ACC112 (cell line): ENCODE results near the gene SERTAD2.

Experiments used
- H2AFZ ChIP-seq: fragments of 200-600 bp; sonication (generic); one replicate; pipeline ENCODE4 v1.6.0; 2017; ENCODE audit warnings: antibody characterized with exemption, low read length; ENCODE audit not compliant: unreplicated experiment
- H3K27ac ChIP-seq: fragments of 200-600 bp; sonication (generic); 2 replicates; pipeline ENCODE4 v1.5.1; 2014; ENCODE audit warnings: low read depth, mild to moderate bottlenecking, antibody characterized with exemption, low read length, moderate library complexity
- H3K27me3 ChIP-seq: fragments of 200-600 bp; sonication (generic); 2 replicates; pipeline ENCODE4 v1.6.1; 2014; ENCODE audit warnings: mild to moderate bottlenecking, antibody characterized with exemption, low read length, moderate library complexity, mixed read lengths; ENCODE audit not compliant: insufficient read depth
- H3K36me3 ChIP-seq: fragments of 200-600 bp; sonication (generic); 2 replicates; pipeline ENCODE4 v1.6.1; 2016; ENCODE audit warnings: mild to moderate bottlenecking, antibody characterized with exemption, low read length, moderate library complexity, mixed read lengths; ENCODE audit not compliant: insufficient read depth
- H3K4me1 ChIP-seq: fragments of 200-600 bp; sonication (generic); one replicate; pipeline ENCODE4 v1.6.1; 2016; ENCODE audit warnings: low read length, mixed read lengths; ENCODE audit not compliant: insufficient read depth, unreplicated experiment, control insufficient read depth
- H3K4me3 ChIP-seq: fragments of 200-600 bp; sonication (generic); 2 replicates; pipeline ENCODE4 v1.5.1; 2014; ENCODE audit warnings: mild to moderate bottlenecking, low read depth, low read length
- H3K79me2 ChIP-seq: fragments of 200-600 bp; sonication (generic); one replicate; pipeline ENCODE4 v1.6.0; 2016; ENCODE audit warnings: low read length; ENCODE audit not compliant: control insufficient read depth, unreplicated experiment, insufficient read depth

Gene SERTAD2

GRCh38 chr2:64626963-64627760 is 26.6 kb downstream of the SERTAD2 start:
- H3K27me3 ChIP-seq = no peaks in the 10 kb centered on the region
- H3K27ac ChIP-seq = no peak overlapping the region
- peaks cover 9% of the 10 kb centered on the region; the same call in 1 of the 2 replicates for H3K36me3 ChIP-seq
- H2AFZ ChIP-seq = no peak overlapping the region
- H3K4me3 ChIP-seq = no peak overlapping the region
- no peaks in the 10 kb centered on the region for H3K4me1 ChIP-seq
- no peaks in the 10 kb centered on the region for H3K79me2 ChIP-seq

- H3K79me2 ChIP-seq = no peaks in the 10 kb centered on the region
- H3K4me1 ChIP-seq = no peaks in the 10 kb centered on the region
- H3K36me3 ChIP-seq = peaks cover 3% of the 10 kb centered on the region; the same call in 1 of the 2 replicates
- H3K27ac ChIP-seq = no peak overlapping the region
- H2AFZ ChIP-seq = no peak overlapping the region
- H3K27me3 ChIP-seq = no peaks in the 10 kb centered on the region
- no peak overlapping the region for H3K4me3 ChIP-seq
Observed at GRCh38 chr2:64626146-64626809, 27.4 kb downstream of the SERTAD2 start.

GRCh38 chr2:64625299-64626145 is 28.2 kb downstream of the SERTAD2 start:
- Histone ChIP-seq H2AFZ (no peak overlapping the region), H3K79me2 (no peaks in the 10 kb centered on the region), H3K4me1 (no peaks in the 10 kb centered on the region), H3K4me3 (no peak overlapping the region), H3K27me3 (no peaks in the 10 kb centered on the region), H3K27ac (no peak overlapping the region), H3K36me3 (0 out of 2 replicates have a peak, but pooled peaks cover under 1% of the 10 kb centered on the region)

- Histone ChIP-seq H3K27ac (no peak overlapping the region), H3K4me1 (no peaks in the 10 kb centered on the region), H3K36me3 (no peaks in the 10 kb centered on the region), H3K27me3 (no peaks in the 10 kb centered on the region), H3K79me2 (no peaks in the 10 kb centered on the region), H2AFZ (no peak overlapping the region), H3K4me3 (no peak overlapping the region)
Observed at GRCh38 chr2:64624862-64625261, 28.9 kb downstream of the SERTAD2 start.

- Histone ChIP-seq H3K36me3 (no peaks in the 10 kb centered on the region), H3K79me2 (no peaks in the 10 kb centered on the region), H3K4me3 (no peak overlapping the region), H3K27me3 (no peaks in the 10 kb centered on the region), H3K27ac (no peak overlapping the region), H2AFZ (no peak overlapping the region), H3K4me1 (no peaks in the 10 kb centered on the region)
Observed at GRCh38 chr2:64624108-64624610, 29.6 kb downstream of the SERTAD2 start.

- H3K4me3 ChIP-seq = no peak overlapping the region
- H3K27me3 ChIP-seq = 0 out of 2 replicates have a peak, but pooled peaks cover 2% of the 10 kb centered on the region
- no peaks in the 10 kb centered on the region for H3K36me3 ChIP-seq
- no peaks in the 10 kb centered on the region for H3K79me2 ChIP-seq
- no peak overlapping the region for H3K27ac ChIP-seq
- H2AFZ ChIP-seq = no peak overlapping the region
- H3K4me1 ChIP-seq = no peaks in the 10 kb centered on the region
Observed at GRCh38 chr2:64623242-64623850, 30.4 kb downstream of the SERTAD2 start.

- Histone ChIP-seq H3K79me2 (no peaks in the 10 kb centered on the region), H3K27ac (no peak overlapping the region), H3K4me3 (no peak overlapping the region), H3K4me1 (no peaks in the 10 kb centered on the region), H2AFZ (no peak overlapping the region), H3K36me3 (no peaks in the 10 kb centered on the region), H3K27me3 (0 out of 2 replicates have a peak, but pooled peaks cover 2% of the 10 kb centered on the region)
Observed at GRCh38 chr2:64622443-64623241, 31.1 kb downstream of the SERTAD2 start.

- Histone ChIP-seq H3K27ac (no peak overlapping the region), H3K79me2 (no peaks in the 10 kb centered on the region), H3K36me3 (no peaks in the 10 kb centered on the region), H3K4me1 (no peaks in the 10 kb centered on the region), H3K27me3 (0 out of 2 replicates have a peak, but pooled peaks cover 2% of the 10 kb centered on the region), H2AFZ (no peak overlapping the region), H3K4me3 (no peak overlapping the region)
Observed at GRCh38 chr2:64620661-64621060, 33.1 kb downstream of the SERTAD2 start.

- Histone ChIP-seq H3K36me3 (no peaks in the 10 kb centered on the region), H3K79me2 (no peaks in the 10 kb centered on the region), H3K4me1 (no peaks in the 10 kb centered on the region), H2AFZ (no peak overlapping the region), H3K27me3 (peaks cover 11% of the 10 kb centered on the region; the same call in 1 of the 2 replicates), H3K27ac (no peak overlapping the region), H3K4me3 (no peak overlapping the region)
Observed at GRCh38 chr2:64617631-64618151, 36.0 kb downstream of the SERTAD2 start.
